Spleen (tissue), 7 donors: ENCODE data around the gene UFSP1.

Experiments used
- POLR2A ChIP-seq, 3 donors: fragments of 450-650 bp; IDR thresholded peaks; one replicate each; pipeline ENCODE4 v1.5.1; 2017; ENCODE audit warnings: antibody characterized with exemption in 3 of 3, mild to moderate bottlenecking in 1 of 3
- POLR2AphosphoS5 ChIP-seq, 3 donors: sonication (generic); formaldehyde crosslinking; IDR thresholded peaks; one replicate each; pipeline ENCODE4 v1.5.1; 2017; ENCODE audit warnings: antibody characterized with exemption in 3 of 3
- TF ChIP-seq, protein P1 (sequence below), 11 experiments: fragments of 200-600 bp in 7 of 11; fragments of 450-650 bp in 4 of 11; sonication (generic) in 4 of 11; IDR thresholded peaks in 8 of 11; conservative IDR thresholded peaks in 3 of 11; 1 replicate in 7 of 11; 2 replicates in 4 of 11; pipeline versions ENCODE4 v1.4.0 to v1.8.0; 2016 to 2021; ENCODE audit warnings: antibody characterized with exemption in 11 of 11, inconsistent platforms in 4 of 11, mild to moderate bottlenecking in 1 of 11
- donor health status: DM: no; HTN: no; CAD: no; lungs with moderate emphysema.
- donor health status: DM: no; HTN: no; CAD: no.
- donor health status: DM: no; HTN: no; CAD: no.

DNA sequence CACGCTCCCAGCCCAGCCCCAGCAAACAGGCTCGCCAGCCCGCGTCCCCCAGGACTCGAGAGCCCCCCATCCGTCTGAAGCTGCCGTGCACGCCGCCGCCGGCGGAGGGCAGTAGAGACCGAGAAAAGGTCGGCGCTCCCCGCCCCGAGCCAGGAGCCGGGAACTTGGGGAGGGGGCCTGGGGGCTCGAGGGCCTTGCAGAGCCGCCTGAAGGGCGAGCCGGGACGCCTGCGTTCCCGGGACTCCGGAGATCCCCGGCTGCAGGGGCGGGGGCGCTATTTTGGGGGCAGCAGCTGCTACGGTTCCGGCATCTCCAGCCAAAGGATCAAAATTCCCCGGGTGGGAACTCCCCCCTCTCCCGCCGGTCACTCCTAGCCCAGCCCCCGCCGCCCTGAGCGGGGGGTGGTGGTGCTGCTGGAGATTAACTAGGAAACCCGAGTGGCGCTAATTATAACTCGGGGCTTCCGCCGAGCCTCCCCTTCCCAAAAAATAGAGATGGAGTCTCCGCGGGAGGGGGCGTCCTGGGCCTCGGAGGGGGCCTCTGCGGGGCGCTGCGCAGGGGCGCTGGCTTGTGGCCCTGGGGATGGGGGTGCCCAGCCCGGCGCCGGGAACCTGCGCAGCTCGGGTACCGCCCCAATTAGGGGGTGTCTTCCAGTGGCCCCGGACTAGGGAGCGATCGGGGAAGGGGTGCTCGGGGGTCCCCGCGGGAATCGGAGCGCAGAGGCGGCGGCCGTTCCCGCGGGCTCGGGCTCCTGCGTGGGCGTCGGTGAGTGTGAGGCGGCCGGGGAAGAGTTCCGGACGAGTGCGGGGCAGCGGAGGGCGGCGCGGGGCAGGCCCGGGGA lies 5.6 kb upstream of the UFSP1 start:
- TF ChIP-seq, protein P1, sequence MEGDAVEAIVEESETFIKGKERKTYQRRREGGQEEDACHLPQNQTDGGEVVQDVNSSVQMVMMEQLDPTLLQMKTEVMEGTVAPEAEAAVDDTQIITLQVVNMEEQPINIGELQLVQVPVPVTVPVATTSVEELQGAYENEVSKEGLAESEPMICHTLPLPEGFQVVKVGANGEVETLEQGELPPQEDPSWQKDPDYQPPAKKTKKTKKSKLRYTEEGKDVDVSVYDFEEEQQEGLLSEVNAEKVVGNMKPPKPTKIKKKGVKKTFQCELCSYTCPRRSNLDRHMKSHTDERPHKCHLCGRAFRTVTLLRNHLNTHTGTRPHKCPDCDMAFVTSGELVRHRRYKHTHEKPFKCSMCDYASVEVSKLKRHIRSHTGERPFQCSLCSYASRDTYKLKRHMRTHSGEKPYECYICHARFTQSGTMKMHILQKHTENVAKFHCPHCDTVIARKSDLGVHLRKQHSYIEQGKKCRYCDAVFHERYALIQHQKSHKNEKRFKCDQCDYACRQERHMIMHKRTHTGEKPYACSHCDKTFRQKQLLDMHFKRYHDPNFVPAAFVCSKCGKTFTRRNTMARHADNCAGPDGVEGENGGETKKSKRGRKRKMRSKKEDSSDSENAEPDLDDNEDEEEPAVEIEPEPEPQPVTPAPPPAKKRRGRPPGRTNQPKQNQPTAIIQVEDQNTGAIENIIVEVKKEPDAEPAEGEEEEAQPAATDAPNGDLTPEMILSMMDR (IDR thresholded peaks at IDR 0.05 in 8 of 11, conservative IDR thresholded peaks at IDR 0.05 in 3 of 11): peak; percentile 52 to 87 (median 77)
- TF ChIP-seq POLR2A (IDR thresholded peaks at IDR 0.05) (no peak), POLR2AphosphoS5 (IDR thresholded peaks at IDR 0.05) (peak in 1 of 3 donors; percentile 30)
